Umbilical cord (tissue), 2 donors: ENCODE data around the gene PIGS. TPM values are rescaled to one million over a fixed set of nuclear protein-coding genes. Genes with fewer than 3 reads are reported as not detected.

ENCODE experiments used
- DNase-seq: peaks from one replicate; pipeline ENCODE4 v3.0.0-alpha.2; 2015; ENCODE audit warnings: low spot score
- total RNA-seq: library from RNA; depleted of rRNA; stranded (reverse); fragments of >200 nt; gene quantifications from one replicate; pipeline ENCODE4 v1.2.3, GENCODE V29; 2014; ENCODE audit warnings: low replicate concordance; ENCODE audit not compliant: insufficient read depth

PIGS gene
- total RNA-seq, 1 donor from 2014 or later, result 14.2 TPM

DNA sequence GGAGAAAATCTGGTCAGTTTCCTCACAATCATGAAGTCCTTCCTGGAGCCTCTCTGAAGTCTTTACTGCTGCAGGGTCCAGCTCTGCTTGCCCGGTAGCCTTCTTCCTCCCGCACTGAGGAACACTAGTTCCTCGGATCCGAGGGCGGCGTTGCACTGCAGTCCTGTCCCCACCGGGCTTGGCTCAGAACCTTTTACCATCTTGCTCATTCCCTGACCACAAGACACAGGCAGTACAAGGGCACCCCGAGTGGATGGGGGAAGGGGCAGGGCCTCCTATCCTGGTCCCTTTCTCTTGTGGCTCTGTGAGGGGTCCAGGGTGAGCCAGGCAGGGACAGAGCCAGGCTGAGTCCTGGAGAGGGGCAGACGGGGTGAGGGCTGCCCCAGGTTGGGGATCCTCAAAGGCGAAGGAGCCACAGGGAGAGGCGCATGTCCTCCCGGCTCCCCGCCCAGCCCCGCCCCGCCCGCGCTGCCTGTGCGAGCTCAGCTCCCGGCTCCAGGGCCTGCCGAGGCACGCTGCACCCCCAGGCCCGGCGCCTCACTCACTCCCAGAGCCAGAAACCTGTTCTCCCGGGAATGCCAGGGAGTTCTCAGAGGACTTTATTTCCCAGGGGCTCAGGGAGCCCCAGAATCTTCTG lies 63.6 kb downstream of the PIGS start:
- DNase-seq, result peak; percentile 55

GRCh38 chr17:28506763-28507487 lies 64.4 kb downstream of the PIGS start:
- no peak for DNase-seq

DNA sequence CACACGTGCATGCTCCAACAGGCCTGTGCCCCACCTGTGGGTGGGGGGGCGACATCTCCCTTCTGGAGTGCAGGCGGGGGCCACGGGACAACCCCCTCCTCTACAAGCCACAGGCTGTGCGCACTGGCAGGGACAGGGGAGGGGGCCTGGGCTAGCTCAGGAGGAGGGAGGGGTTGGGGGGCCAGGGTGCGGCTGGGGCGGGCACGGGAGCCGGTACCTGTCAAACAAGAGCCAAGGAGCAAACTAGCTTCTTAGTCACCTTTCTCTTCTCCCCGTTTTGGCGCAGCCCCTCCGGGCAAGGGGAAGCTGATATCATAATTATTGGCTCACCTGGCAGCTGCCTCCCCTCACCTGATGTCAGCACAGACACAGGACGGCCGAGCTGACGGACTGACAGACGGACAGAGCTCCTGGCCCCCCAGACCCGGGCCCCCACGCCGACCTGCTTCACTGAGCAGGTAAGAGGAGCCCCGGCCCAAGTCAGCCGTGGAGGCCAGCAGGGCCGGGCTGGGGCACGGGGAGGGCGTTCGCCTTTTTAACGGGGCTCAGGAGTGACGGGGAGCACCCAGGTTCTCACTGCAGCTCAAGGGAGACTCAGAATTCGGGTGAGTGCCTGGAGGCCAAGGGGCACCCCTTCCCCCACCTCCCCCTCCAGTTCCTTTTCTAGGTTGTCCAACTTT lies 65.2 kb downstream of the PIGS start, which contains the start of gene FOXN1:
Gene FOXN1 (plus strand): TSS at position 363 of the 680 bp plus-strand sequence. CDS start 17,622 bp downstream, outside the sequence.
- DNase-seq, result no peak

DNA sequence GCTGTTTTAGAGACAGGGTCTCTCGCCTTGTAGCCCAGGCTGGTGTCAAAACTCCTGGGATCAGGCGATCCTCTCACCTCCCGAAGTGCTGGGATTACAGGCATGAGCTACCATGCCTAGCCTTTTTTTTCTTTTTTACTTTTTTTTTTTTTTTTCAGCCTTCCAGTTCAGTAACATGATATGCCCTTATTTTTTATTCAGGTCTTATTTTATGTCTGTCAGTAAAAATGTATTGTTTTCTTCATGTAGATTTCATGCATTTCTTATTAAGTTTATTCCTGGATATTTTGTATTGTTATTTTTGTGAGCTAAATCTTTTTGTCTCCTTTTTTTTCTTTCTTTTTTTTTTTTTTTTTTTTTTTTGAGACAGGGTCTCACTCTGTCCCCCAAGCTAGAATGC lies 67.9 kb downstream of the PIGS start:
- no peak for DNase-seq

Other genes with a start within 250 kb of the PIGS start
- 85.0 TPM for gene IFT20, start 236.1 kb downstream of the PIGS start, total RNA-seq
- 36.8 TPM for gene TNFAIP1, start 235.8 kb downstream of the PIGS start, total RNA-seq
- gene POLDIP2, start 214.0 kb downstream of the PIGS start, total RNA-seq, result 27.2 TPM
- gene SEBOX, start 206.3 kb downstream of the PIGS start, total RNA-seq, result not detected
- gene VTN, start 201.2 kb downstream of the PIGS start, total RNA-seq, result 8.7 TPM
- gene SARM1, start 199.8 kb downstream of the PIGS start, total RNA-seq, result 9.4 TPM
- 7.7 TPM for gene SLC46A1, start 165.3 kb downstream of the PIGS start, total RNA-seq
- gene SLC13A2, start 97.9 kb downstream of the PIGS start, total RNA-seq, result 0.72 TPM
- not detected for gene FOXN1, start 65.2 kb downstream of the PIGS start, total RNA-seq
- 26.2 TPM for gene UNC119, start 18.9 kb downstream of the PIGS start, total RNA-seq
- 26.2 TPM for gene ALDOC, start 5.4 kb upstream of the PIGS start, total RNA-seq
- gene SPAG5, start 27.5 kb upstream of the PIGS start, total RNA-seq, result 18.8 TPM
- 15.2 TPM for gene RSKR, start 42.7 kb upstream of the PIGS start, total RNA-seq
- gene BLTP2, start 73.6 kb upstream of the PIGS start, total RNA-seq, result 63.3 TPM
- gene SDF2, start 90.4 kb upstream of the PIGS start, total RNA-seq, result 44.8 TPM
- gene SUPT6H, start 90.7 kb upstream of the PIGS start, total RNA-seq, result 40.4 TPM
- gene PROCA1, start 140.4 kb upstream of the PIGS start, total RNA-seq, result 18.1 TPM
- 149 TPM for gene RAB34, start 146.3 kb upstream of the PIGS start, total RNA-seq
- gene RPL23A, start 148.5 kb upstream of the PIGS start, total RNA-seq, result 698 TPM
- 5.1 TPM for gene TLCD1, start 154.7 kb upstream of the PIGS start, total RNA-seq
- 0.24 TPM for gene NEK8, start 157.3 kb upstream of the PIGS start, total RNA-seq
- gene TRAF4, start 172.5 kb upstream of the PIGS start, total RNA-seq, result 15.2 TPM